ENCODE results near the gene SCRG1.
A peak's percentile ranks its signal among the peaks of the same experiment; 100 is the strongest.

Gene SCRG1

DNA sequence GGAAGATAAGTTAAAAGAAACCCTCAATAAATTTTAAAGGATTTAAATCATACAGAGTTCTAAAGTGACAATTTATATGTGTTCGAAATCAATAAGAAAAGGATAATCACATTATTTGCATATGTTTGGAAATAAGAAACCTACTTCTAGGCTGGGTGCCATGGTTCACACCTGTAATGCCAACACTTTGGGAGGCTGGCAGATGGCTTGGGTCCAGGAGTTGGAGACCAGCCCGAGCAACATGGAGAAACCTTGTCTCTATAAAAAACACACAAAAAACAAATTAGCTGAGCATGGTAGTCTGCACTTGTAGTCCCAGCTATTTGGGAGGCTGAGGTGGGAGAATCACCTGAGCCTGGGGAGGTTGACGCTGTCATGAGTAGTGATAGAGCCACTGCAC is 36.2 kb downstream of the SCRG1 start:
- DNase-seq (ENCODE audit: low read depth, low spot score) = no peak

DNA sequence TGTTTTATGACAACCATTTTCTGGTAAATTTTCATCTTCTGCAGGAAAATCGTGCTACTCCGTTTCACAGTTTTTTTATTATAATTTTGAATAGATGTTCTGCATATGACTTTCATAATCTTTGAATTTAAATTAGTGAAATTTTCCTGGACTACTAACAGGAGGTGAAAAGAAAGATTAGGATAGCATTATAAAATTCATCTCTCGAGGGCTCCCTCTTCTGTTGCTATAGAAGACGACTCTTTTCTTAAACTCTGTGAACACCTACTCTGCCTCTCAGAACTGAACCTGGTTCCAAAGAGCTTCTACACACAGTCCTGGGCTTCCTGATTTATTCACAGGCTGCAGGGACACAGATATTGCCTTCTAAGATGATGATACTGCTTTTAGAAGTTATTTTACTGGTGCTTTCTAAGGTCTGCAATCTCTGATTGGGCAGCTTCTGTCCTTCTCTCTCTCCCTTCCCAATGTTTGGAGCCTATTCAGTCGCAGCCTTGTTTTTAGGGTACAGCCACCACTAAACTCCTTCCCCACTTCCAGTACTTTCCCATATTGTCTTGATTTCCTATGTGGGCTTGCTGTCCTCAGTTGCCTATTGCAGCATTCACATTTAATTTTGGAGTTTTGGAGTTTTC is 38.2 kb downstream of the SCRG1 start:
- DNase-seq (ENCODE audit: low read depth, low spot score) = no peak

DNA sequence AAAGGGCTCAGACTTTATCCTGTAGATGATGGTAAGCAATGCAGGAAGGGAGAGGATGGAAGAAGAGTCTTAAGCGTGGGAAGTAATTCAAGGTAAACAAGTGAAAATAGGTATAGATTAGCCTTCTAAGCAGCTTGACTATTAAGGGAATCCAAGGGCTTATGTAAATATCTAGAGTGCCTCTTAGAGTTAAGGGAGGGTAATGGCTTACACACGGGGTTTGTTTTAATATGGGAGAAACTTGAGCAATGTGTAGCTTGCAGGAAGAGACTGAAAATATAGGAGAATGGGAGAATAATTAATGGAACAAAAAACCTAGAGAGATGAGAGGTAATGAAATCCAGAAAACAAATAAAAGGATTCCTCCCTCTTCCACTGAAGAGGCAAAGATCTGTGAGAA is 41.0 kb downstream of the SCRG1 start:
- no peak for DNase-seq (ENCODE audit: low read depth, low spot score)

DNA sequence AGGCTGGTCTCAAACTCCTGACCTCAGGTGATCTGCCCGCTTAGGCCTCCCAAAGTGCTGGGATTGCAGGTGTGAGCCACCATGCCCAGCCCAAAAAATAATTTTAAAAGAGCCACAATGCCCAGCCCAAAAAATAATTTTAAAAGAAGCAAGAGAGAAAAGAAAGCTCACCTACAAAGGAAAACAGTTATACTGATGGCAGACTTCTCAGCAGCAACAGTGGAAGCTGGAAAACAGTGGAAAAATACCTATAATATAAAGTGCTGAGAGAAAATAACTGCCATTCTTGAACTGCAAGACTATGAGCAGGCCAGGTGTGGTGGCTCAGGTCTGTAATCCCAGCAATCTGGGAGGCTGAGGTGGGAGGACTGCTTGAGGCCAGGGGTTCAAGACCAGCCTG is 51.4 kb downstream of the SCRG1 start:
- DNase-seq (ENCODE audit: low read depth, low spot score) = no peak

DNA sequence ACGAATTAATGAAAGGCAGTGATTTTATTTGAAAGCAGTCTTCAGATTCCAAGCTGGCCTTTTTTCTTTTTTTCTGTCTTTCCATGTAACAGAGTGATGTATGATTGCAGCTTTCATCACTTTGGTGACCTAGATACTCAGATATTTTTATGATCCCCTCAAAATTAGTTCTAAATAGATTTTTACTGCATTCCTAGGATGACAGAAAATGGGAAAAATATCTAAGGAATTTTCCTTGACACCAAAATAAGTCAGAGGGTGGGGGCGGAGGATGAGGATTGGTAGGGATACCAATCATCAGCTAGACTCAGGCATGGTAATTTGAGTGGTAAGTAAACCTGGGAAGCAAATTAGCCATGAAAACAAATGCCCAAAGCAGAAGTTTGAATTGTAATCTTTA is 52.8 kb downstream of the SCRG1 start:
- DNase-seq (ENCODE audit: low read depth, low spot score) = peak; percentile 35

DNA sequence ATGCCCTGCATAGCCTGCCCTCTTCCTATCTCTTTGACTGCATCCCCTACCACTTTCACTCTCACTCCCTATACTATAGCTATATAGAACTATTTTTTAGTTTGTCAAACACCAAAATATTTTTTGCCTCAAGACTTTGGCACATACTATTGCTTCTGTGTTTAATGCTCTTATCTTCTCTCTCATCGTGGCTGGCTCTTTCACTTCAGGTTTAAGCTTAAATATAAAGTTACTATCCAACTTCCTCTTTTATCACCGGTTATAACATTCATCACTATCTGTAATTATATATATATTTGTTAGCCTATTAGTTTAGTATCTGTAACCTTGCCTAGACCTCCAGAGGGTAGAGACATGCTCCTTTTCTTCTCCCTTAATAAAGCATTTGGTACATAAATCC is 53.3 kb downstream of the SCRG1 start:
- no peak for DNase-seq (ENCODE audit: low read depth, low spot score)

DNA sequence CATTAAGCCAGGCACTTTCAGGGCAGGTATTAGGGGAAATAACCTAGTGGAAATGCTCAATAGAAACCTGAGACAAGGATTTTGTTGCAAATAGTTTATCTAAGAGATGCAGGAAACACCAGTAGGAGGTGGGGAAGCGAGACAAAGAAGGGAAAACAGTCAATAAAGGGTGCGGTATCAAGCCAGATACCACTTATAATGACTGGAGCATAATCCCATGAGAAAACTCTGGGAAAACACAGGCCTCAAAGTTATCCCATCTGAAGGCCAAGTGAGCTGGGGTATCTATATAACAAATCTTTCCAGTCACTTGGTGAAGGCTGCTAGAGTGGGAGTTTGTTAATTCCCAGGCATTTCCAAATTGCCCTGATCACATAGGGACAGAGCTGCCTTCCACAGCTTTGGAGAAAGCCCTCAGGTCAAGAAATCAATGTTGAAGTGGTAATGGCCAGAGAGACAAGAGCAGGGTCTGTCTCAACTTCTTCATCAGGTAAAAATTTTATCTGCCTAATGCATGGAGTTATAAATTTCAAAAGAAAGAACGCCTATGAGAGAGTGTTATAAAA is 55.0 kb downstream of the SCRG1 start:
- DNase-seq (ENCODE audit: low read depth, low spot score) = no peak

DNA sequence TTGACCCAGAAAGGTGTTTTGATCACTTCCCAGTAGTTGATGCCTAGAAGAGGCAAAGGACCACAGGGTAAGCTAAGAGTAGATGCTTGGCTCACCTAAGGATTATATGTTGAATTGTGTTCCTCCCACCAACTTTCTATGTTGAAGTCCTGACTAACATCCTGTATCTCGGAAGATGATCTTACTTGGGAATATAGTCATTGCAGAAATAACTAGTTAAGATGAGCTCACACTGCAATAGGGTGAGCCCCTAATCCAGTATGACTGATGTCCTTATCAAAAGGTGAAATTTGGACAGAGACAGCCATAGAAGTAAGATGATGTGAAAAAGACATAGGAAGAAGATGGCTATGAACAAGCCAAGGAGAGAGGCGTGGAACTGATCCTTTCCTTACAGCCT is 61.5 kb downstream of the SCRG1 start:
- no peak for DNase-seq (ENCODE audit: low read depth, low spot score)

DNA sequence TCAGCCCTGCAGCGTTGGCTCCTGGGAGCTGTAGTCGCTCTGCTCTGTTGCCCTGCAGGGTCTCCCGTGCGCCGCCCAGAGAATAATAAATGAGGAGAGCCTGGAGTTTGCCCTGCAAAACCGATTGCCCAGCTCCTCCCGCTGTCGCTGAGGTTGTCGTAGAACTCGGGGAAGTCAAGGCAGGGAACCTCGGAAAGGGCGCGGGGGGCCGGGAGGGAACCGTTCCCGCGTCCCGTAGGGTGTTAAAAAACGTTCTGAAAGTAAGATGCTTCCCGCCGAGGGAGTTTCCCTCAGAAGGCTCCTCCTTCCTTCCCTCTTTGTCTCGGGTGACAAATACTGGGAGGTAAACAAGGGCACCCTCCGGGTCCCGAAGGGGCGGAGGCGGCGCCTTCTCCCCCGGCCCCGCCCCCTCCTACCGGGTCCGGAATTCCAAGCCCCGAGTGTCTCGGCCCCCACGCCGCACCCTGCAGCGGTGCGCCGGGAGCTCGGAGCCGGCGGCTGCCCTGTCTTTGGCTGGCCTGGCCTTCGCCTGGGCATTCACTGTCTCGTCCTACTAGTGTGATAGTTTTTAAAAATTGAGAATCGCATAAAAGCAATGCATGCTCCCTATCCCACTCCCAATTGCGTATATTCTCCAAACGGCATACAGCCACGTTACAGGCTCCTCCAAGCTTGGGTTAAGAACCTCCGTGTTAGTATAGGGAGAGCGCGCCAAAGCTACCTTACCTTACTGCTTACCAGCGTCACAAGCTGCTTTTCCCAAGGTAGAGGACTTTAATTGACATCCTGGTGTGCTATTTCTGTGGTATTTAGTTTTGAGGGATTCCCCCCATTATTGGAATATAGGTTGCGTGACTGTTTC is 63.8 kb downstream of the SCRG1 start:
- DNase-seq (ENCODE audit: low read depth, low spot score) = peak; percentile 88

All from astrocyte of the hippocampus (primary cell).